Measurements from ENCODE around the gene TAF11L3. TPM values are rescaled to one million over a fixed set of nuclear protein-coding genes. Genes with fewer than 3 reads are reported as not detected.
"Not testable (repeated sequence)": the region's sequence is repeated elsewhere in the genome, so short reads cannot be mapped to it uniquely, and the experiment has no call there.

TAF11L3 gene
- polyA plus RNA-seq, 3 donors, result not detected

- WGBS (ENCODE audit: insufficient coverage), result no CpG with 5 or more reads among the region's 3 CpGs
- Mint-ChIP-seq H3K27ac (no peak overlapping the region), H3K4me3 (no peak overlapping the region), H3K36me3 (no peaks in the 10 kb centered on the region), H3K9me3 (peaks cover 7 to 15% (median 11%) of the 10 kb centered on the region in 7 donors), H3K27me3 (ENCODE audit: low read depth in 3 of 3) (peaks cover 0 to 1% (median 0%) of the 10 kb centered on the region in 3 donors), H3K4me1 (no peaks in the 10 kb centered on the region)
- Histone ChIP-seq H3K79me2 (ENCODE audit: insufficient read depth, low read length) (no peaks in the 10 kb centered on the region), H2AFZ (ENCODE audit: insufficient read depth, low read depth, low read length, poor library complexity, severe bottlenecking) (no peak overlapping the region), H3K9me3 (replicated peaks in 1 of 2; ENCODE audit: control insufficient read depth in 1 of 2, insufficient read depth in 1 of 2, low read length in 2 of 2) (peaks cover 0 to 17% of the 10 kb centered on the region in 2 donors), H3K36me3 (replicated peaks in 1 of 2; ENCODE audit: control insufficient read depth in 1 of 2, insufficient read depth in 2 of 2, low read length in 2 of 2) (no peaks in the 10 kb centered on the region), H4K20me1 (ENCODE audit: insufficient read depth, low read length) (no peaks in the 10 kb centered on the region), H3K27ac (ENCODE audit: low read depth in 1 of 2, low read length in 2 of 2) (no peak overlapping the region), H3K4me2 (replicated peaks; ENCODE audit: extremely low read depth, low read length, poor library complexity, severe bottlenecking) (no peak overlapping the region), H3K4me3 (replicated peaks in 1 of 3; ENCODE audit: low read depth in 2 of 3, low read length in 3 of 3) (no peak overlapping the region), H3K27me3 (ENCODE audit: control insufficient read depth in 2 of 2, insufficient read depth in 2 of 2, low read length in 2 of 2) (no peaks in the 10 kb centered on the region), H3K9ac (ENCODE audit: insufficient read depth, low read length, poor library complexity, severe bottlenecking) (no peak overlapping the region), H3K4me1 (ENCODE audit: control insufficient read depth in 1 of 2, insufficient read depth in 2 of 2, low read length in 2 of 2) (no peaks in the 10 kb centered on the region)
- intact Hi-C loops (cut with micrococcal nuclease), result no loop called here
- TF ChIP-seq, protein P1, sequence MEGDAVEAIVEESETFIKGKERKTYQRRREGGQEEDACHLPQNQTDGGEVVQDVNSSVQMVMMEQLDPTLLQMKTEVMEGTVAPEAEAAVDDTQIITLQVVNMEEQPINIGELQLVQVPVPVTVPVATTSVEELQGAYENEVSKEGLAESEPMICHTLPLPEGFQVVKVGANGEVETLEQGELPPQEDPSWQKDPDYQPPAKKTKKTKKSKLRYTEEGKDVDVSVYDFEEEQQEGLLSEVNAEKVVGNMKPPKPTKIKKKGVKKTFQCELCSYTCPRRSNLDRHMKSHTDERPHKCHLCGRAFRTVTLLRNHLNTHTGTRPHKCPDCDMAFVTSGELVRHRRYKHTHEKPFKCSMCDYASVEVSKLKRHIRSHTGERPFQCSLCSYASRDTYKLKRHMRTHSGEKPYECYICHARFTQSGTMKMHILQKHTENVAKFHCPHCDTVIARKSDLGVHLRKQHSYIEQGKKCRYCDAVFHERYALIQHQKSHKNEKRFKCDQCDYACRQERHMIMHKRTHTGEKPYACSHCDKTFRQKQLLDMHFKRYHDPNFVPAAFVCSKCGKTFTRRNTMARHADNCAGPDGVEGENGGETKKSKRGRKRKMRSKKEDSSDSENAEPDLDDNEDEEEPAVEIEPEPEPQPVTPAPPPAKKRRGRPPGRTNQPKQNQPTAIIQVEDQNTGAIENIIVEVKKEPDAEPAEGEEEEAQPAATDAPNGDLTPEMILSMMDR (IDR thresholded peaks at IDR 0.05), result no peak
- DNase-seq, result no peak
Observed at GRCh38 chr5:17492770-17493169, 25.4 kb upstream of the TAF11L3 start.

- TF ChIP-seq, protein P1 (IDR thresholded peaks at IDR 0.05), result no peak
- Histone ChIP-seq H3K4me1 (ENCODE audit: control insufficient read depth in 1 of 2, insufficient read depth in 2 of 2, low read length in 2 of 2) (no peaks in the 10 kb centered on the region), H3K4me2 (replicated peaks; ENCODE audit: extremely low read depth, low read length, poor library complexity, severe bottlenecking) (no peak overlapping the region), H3K36me3 (replicated peaks in 1 of 2; ENCODE audit: control insufficient read depth in 1 of 2, insufficient read depth in 2 of 2, low read length in 2 of 2) (no peaks in the 10 kb centered on the region), H3K9ac (ENCODE audit: insufficient read depth, low read length, poor library complexity, severe bottlenecking) (no peak overlapping the region), H3K79me2 (ENCODE audit: insufficient read depth, low read length) (no peaks in the 10 kb centered on the region), H2AFZ (ENCODE audit: insufficient read depth, low read depth, low read length, poor library complexity, severe bottlenecking) (no peak overlapping the region), H4K20me1 (ENCODE audit: insufficient read depth, low read length) (no peaks in the 10 kb centered on the region), H3K9me3 (replicated peaks in 1 of 2; ENCODE audit: control insufficient read depth in 1 of 2, insufficient read depth in 1 of 2, low read length in 2 of 2) (peaks cover 0 to 2% of the 10 kb centered on the region in 2 donors), H3K27ac (ENCODE audit: low read depth in 1 of 2, low read length in 2 of 2) (no peak overlapping the region), H3K27me3 (ENCODE audit: control insufficient read depth in 2 of 2, insufficient read depth in 2 of 2, low read length in 2 of 2) (no peaks in the 10 kb centered on the region), H3K4me3 (replicated peaks in 1 of 3; ENCODE audit: low read depth in 2 of 3, low read length in 3 of 3) (no peak overlapping the region)
- Mint-ChIP-seq H3K27ac (no peak overlapping the region), H3K4me3 (no peak overlapping the region), H3K27me3 (ENCODE audit: low read depth in 3 of 3) (peaks cover 0 to 3% (median 0%) of the 10 kb centered on the region in 3 donors), H3K9me3 (peaks cover 0 to 8% (median 6%) of the 10 kb centered on the region in 7 donors), H3K36me3 (no peaks in the 10 kb centered on the region), H3K4me1 (peaks cover 10% of the 10 kb centered on the region)
- 100% methylated on average over 2 of the region's 4 CpGs for WGBS (ENCODE audit: insufficient coverage)
- DNase-seq, result no peak
- intact Hi-C loops (cut with micrococcal nuclease), result no loop called here
Observed at GRCh38 chr5:17497446-17497845, 20.7 kb upstream of the TAF11L3 start.

DNA sequence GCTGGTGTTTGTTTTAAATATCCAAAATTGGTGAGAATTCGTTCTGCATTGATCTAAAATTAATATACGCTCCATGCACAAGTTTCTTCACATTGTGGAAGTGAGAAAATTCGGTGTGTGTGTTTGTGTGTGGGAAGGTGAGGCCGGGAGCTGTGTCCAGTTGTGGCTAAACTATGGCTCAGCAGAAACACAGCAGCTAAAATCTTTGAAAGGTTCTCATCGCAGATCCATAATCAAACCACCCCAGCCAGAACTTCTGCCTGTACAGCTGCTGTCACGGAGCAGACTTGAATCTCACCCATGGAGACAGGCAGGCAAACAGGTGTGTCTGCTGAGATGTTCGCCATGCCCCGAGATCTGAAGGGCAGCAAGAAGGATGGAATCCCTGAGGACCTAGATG, 20.2 kb upstream of the TAF11L3 start, which contains the start of gene TAF11L2:
TAF11L2 (plus strand) TSS at position 301 of the 400 bp plus-strand sequence.
- H3K27me3 ChIP-seq (ENCODE audit: control insufficient read depth in 2 of 2, insufficient read depth in 2 of 2, low read length in 2 of 2); H3K4me2 ChIP-seq (replicated peaks; ENCODE audit: extremely low read depth, low read length, poor library complexity, severe bottlenecking); H3K79me2 ChIP-seq (ENCODE audit: insufficient read depth, low read length); H3K27ac ChIP-seq (ENCODE audit: low read depth in 1 of 2, low read length in 2 of 2); H3K9me3 ChIP-seq (replicated peaks in 1 of 2; ENCODE audit: control insufficient read depth in 1 of 2, insufficient read depth in 1 of 2, low read length in 2 of 2); H3K4me3 ChIP-seq (replicated peaks in 1 of 3; ENCODE audit: low read depth in 2 of 3, low read length in 3 of 3); H2AFZ ChIP-seq (ENCODE audit: insufficient read depth, low read depth, low read length, poor library complexity, severe bottlenecking); H3K27ac Mint-ChIP-seq; DNase-seq; H3K9ac ChIP-seq (ENCODE audit: insufficient read depth, low read length, poor library complexity, severe bottlenecking); H3K36me3 ChIP-seq (replicated peaks in 1 of 2; ENCODE audit: control insufficient read depth in 1 of 2, insufficient read depth in 2 of 2, low read length in 2 of 2); H4K20me1 ChIP-seq (ENCODE audit: insufficient read depth, low read length); H3K36me3 Mint-ChIP-seq; H3K9me3 Mint-ChIP-seq; H3K4me1 ChIP-seq (ENCODE audit: control insufficient read depth in 1 of 2, insufficient read depth in 2 of 2, low read length in 2 of 2); H3K4me3 Mint-ChIP-seq; intact Hi-C loops (cut with micrococcal nuclease); H3K27me3 Mint-ChIP-seq (ENCODE audit: low read depth in 3 of 3): not testable (repeated sequence)
- WGBS (ENCODE audit: insufficient coverage), result 100% methylated on average over 5 of the region's 8 CpGs
- H3K4me1 Mint-ChIP-seq, result peaks cover 10% of the 10 kb centered on the region
